Right lobe of liver (tissue), 6 donors: Measurements from ENCODE around the gene TMEM114. TPM values are rescaled to one million over a fixed set of nuclear protein-coding genes. Genes with fewer than 3 reads are reported as not detected.
A peak's percentile ranks its signal among the peaks of the same experiment; 100 is the strongest.

ENCODE experiments used
- ATAC-seq, 4 donors: fragments of 200-7000 bp; cut with Tn5 transposase; one replicate each; pipeline ENCODE4 v1.9.1; 2020; ENCODE audit warnings: mild to moderate bottlenecking in 4 of 4, moderate library complexity in 4 of 4
- DNase-seq, 3 donors: peaks; one replicate each; pipeline ENCODE4 v3.0.0-alpha.2; 2020
- H3K27ac ChIP-seq, 3 donors: fragments of 200-600 bp; one replicate each; pipeline ENCODE4 v1.8.0; 2022
- H3K27me3 ChIP-seq, 2 donors: fragments of 200-600 bp; one replicate each; pipeline ENCODE4 v1.8.0; 2022
- H3K36me3 ChIP-seq, 4 donors: fragments of 200-600 bp; sonication (generic) in 1 of 4; one replicate each; pipeline versions ENCODE4 v1.5.1 to v1.8.0; 2017 to 2022; ENCODE audit warnings: control low read depth in 1 of 4
- H3K4me1 ChIP-seq, 4 donors: fragments of 200-600 bp; sonication (generic) in 1 of 4; one replicate each; pipeline versions ENCODE4 v1.5.1 to v1.8.0; 2017 to 2022; ENCODE audit warnings: control low read depth in 1 of 4
- H3K4me3 ChIP-seq, 3 donors: fragments of 200-600 bp; one replicate each; pipeline ENCODE4 v1.8.0; 2022
- H3K9me3 ChIP-seq, 4 donors: fragments of 200-600 bp; sonication (generic) in 1 of 4; one replicate each; pipeline versions ENCODE4 v1.5.1 to v1.8.0; 2017 to 2022; ENCODE audit warnings: control low read depth in 1 of 4
- CTCF ChIP-seq, 4 donors: fragments of 200-600 bp in 3 of 4; fragments of 450-650 bp in 1 of 4; IDR thresholded peaks; one replicate each; pipeline versions ENCODE4 v1.5.1 to v1.8.0; 2016 to 2022; ENCODE audit warnings: antibody characterized with exemption in 4 of 4, mild to moderate bottlenecking in 2 of 4
- POLR2A ChIP-seq: fragments of 450-650 bp; IDR thresholded peaks from one replicate; pipeline ENCODE4 v1.6.1; 2017; ENCODE audit warnings: antibody characterized with exemption, mild to moderate bottlenecking
- WGBS: methylation state at CpG from one replicate; pipeline ENCODE4 v1.1.6; 2018; ENCODE audit warnings: low coverage, low lambda C conversion rate; ENCODE audit not compliant: insufficient coverage; ENCODE audit errors: missing lambda C conversion rate; 5-methylcytosine and 5-hydroxymethylcytosine counted together
- intact Hi-C, 2 donors: fragments of 100-400 bp; cut with DNase I; formaldehyde crosslinking; loops; one replicate each; pipeline versions ENCODE4 v1.11.2 to v1.14.1; 2022
- long read RNA-seq: library from polyadenylated mRNA; unstranded; transcript quantifications from one replicate; pipeline ENCODE4 v2.0.0, GENCODE V29; 2019
- total RNA-seq, 6 experiments: library from RNA; depleted of rRNA in 2 of 6; stranded (reverse); fragments of >200 nt in 2 of 6; fragmentation: NEBNext Ultra II Directional in 3 of 6; extraction: Animal tissue kit (Norgen Biotek cat#: 25700) in 3 of 6; gene quantifications; one replicate each; pipeline versions ENCODE4 v1.1.0 to v1.2.4, GENCODE V29; 2016 to 2023
- donor health status: DM: no; HTN: yes; CAD: no.
- donor health status: DM: no; HTN: no; CAD: no.
- donor health status: DM: no; HTN: no; CAD: no.
- donor health status: DM: no; HTN: yes; CAD: no.
- donor health status: DM: no; HTN: yes; CAD: no.

The TMEM114 gene
- total RNA-seq, result not detected
- long read RNA-seq, result 0 reads

- TF ChIP-seq CTCF (IDR thresholded peaks at IDR 0.05) (no peak), POLR2A (no peak)
- H3K27ac ChIP-seq, result no peak within 1 kb of the TSS
- 2% methylated on average over 36 of the region's 41 CpGs for WGBS
- H3K4me1 ChIP-seq, result peaks cover 0 to 7% (median 0%) of the 10 kb centered on the region in 4 donors
- H3K36me3 ChIP-seq, result no peaks in the 10 kb centered on the region
- H3K27me3 ChIP-seq, result peaks cover 0 to 16% of the 10 kb centered on the region in 2 donors
- no peak within 1 kb of the TSS for H3K4me3 ChIP-seq
- peak in 1 of 4 donors; percentile 10 for ATAC-seq
- no peaks in the 10 kb centered on the region for H3K9me3 ChIP-seq
- DNase-seq, result no peak
- intact Hi-C loops, result no loop called here
These were observed at the start of gene TMEM114 for GRCh38 chr16:8589900-8590688. TMEM114 (minus strand) TSS chr16:8590511; CDS start chr16:8589838, 673 bp downstream.

- Histone ChIP-seq H3K4me3 (no peak overlapping the region), H3K9me3 (no peaks in the 10 kb centered on the region), H3K27me3 (no peaks in the 10 kb centered on the region), H3K4me1 (no peaks in the 10 kb centered on the region), H3K27ac (no peak overlapping the region), H3K36me3 (peaks cover 5 to 80% (median 35%) of the 10 kb centered on the region in 4 donors)
- no peak for ATAC-seq
- DNase-seq, result no peak
- TF ChIP-seq CTCF (IDR thresholded peaks at IDR 0.05) (no peak), POLR2A (no peak)
- intact Hi-C loops, result loop anchor here in 1 of 2 donors (10.0 kb wide), 1 partner anchor 65 kb away; no protein-coding TSS in a partner anchor
- WGBS, result 92% methylated on average over 8 of the region's 13 CpGs
These were observed 49.4 kb upstream of the TMEM114 start for GRCh38 chr16:8639694-8640093.

- DNase-seq (no peak), ATAC-seq (no peak)
- intact Hi-C loops, result loop anchor here in 1 of 2 donors (10.0 kb wide), 1 partner anchor 60 kb away; no protein-coding TSS in a partner anchor
- Histone ChIP-seq H3K4me1 (no peaks in the 10 kb centered on the region), H3K27me3 (no peaks in the 10 kb centered on the region), H3K27ac (no peak overlapping the region), H3K9me3 (no peaks in the 10 kb centered on the region), H3K36me3 (peaks cover 5 to 71% (median 22%) of the 10 kb centered on the region in 4 donors), H3K4me3 (no peak overlapping the region)
- TF ChIP-seq POLR2A (no peak), CTCF (IDR thresholded peaks at IDR 0.05) (no peak)
- 84% methylated on average over 8 of the region's 18 CpGs for WGBS
These were observed 44.9 kb upstream of the TMEM114 start for GRCh38 chr16:8634991-8635736.

GRCh38 chr16:8632675-8633182 is 42.4 kb upstream of the TMEM114 start:
- Histone ChIP-seq H3K4me1 (no peaks in the 10 kb centered on the region), H3K4me3 (no peak overlapping the region), H3K27ac (peak overlapping the region; percentile 21 to 51 (median 47)), H3K36me3 (peaks cover 4 to 77% (median 24%) of the 10 kb centered on the region in 4 donors), H3K9me3 (no peaks in the 10 kb centered on the region), H3K27me3 (no peaks in the 10 kb centered on the region)
- ATAC-seq, result peak; percentile 66 to 83 (median 76)
- TF ChIP-seq POLR2A (no peak), CTCF (IDR thresholded peaks at IDR 0.05) (no peak)
- intact Hi-C loops, result loop anchor here in 1 of 2 donors (10.0 kb wide), 1 partner anchor 58 kb away; no protein-coding TSS in a partner anchor
- DNase-seq, result peak in 2 of 3 donors; percentile 51 to 64
- WGBS, result 63% methylated on average over 4 of the region's 5 CpGs
